ENCODE data around the gene SLC28A1. TPM values are rescaled to one million over a fixed set of nuclear protein-coding genes. Genes with fewer than 3 reads are reported as not detected.

SLC28A1 gene
- total RNA-seq, 1 experiment from 2014 or later, result not detected

GRCh38 chr15:84980196-84981053 lies 96.0 kb downstream of the SLC28A1 start:
- RAD21 ChIA-PET (ENCODE audit: low non-redundant PET in 1 of 2, low total read pairs in 2 of 2, uncharacterized antibody in 2 of 2, unreplicated experiment in 2 of 2), result no interaction called here
- Histone ChIP-seq H3K4me2 (ENCODE audit: low read length) (peak overlapping the region; percentile 92), H3K9me2 (ENCODE audit: insufficient read depth) (no peaks in the 10 kb centered on the region), H3K27me3 (ENCODE audit: insufficient read depth, low read length) (no peaks in the 10 kb centered on the region), H3K4me3 (replicated peaks in 1 of 2; ENCODE audit: low read depth in 1 of 2, low read length in 2 of 2) (peak overlapping the region; percentile 69 to 75), H3K9ac (ENCODE audit: low read length) (peak overlapping the region; percentile 81), H3K4me1 (ENCODE audit: control insufficient read depth in 1 of 2, insufficient read depth in 2 of 2, low read length in 2 of 2) (peaks cover 10 to 31% of the 10 kb centered on the region in 2 experiments; a peak in 3 of 4 replicates), H3K36me3 (ENCODE audit: control insufficient read depth in 1 of 2, insufficient read depth in 2 of 2, low read length in 2 of 2) (no peaks in the 10 kb centered on the region), H3K27ac (ENCODE audit: low read depth, low read length) (peak overlapping the region; percentile 91), H3K79me2 (ENCODE audit: insufficient read depth, low read length) (peaks cover 32% of the 10 kb centered on the region), H4K20me1 (ENCODE audit: insufficient read depth) (peaks cover 7% of the 10 kb centered on the region; the same call in 1 of the 2 replicates), H2AFZ (ENCODE audit: low read depth, low read length, poor library complexity, severe bottlenecking) (peak overlapping the region; percentile 91), H3K9me3 (ENCODE audit: control insufficient read depth in 1 of 2, insufficient read depth in 1 of 2, low read depth in 1 of 2, low read length in 2 of 2) (no peaks in the 10 kb centered on the region)
- peak; percentile 72 for ATAC-seq
- no TSS peak for BruUV-seq (replicated peaks)
- peak; percentile 67 for DNase-seq (ENCODE audit: low read depth, low spot score)
- intact Hi-C loops (cut with micrococcal nuclease), result loop anchor here (2.0 kb wide), 1 partner anchor 50 kb away; no protein-coding TSS in a partner anchor
- CTCF ChIA-PET, result interaction anchor here (0.8 to 2.7 kb wide), 7 partner anchors 12 to 393 kb away, joined by 3 to 5 read pairs (median 4); no protein-coding TSS in a partner anchor
- POLR2A ChIA-PET, result interaction anchor here (0.6 to 1.6 kb wide), 4 partner anchors 12 to 314 kb away, joined by 3 to 6 read pairs (median 4); no protein-coding TSS in a partner anchor
- no peak for TF ChIP-seq SRF (IDR thresholded peaks at IDR 0.05; ENCODE audit: low read depth)
- no peak for TF ChIP-seq ZNF274 (IDR thresholded peaks at IDR 0.05; ENCODE audit: low read depth, low read length)
- TF ChIP-seq ZBTB33 (IDR thresholded peaks at IDR 0.05; ENCODE audit: extremely low read depth, insufficient replicate concordance, low read length), result no peak
- peak; percentile 79 for TF ChIP-seq POLR2AphosphoS5 (IDR thresholded peaks at IDR 0.05; ENCODE audit: low read depth, low read length)
- no peak for TF ChIP-seq FOSL1 (IDR thresholded peaks at IDR 0.05; ENCODE audit: low read depth)
- TF ChIP-seq TCF7L2 (IDR thresholded peaks at IDR 0.05; ENCODE audit: borderline replicate concordance, extremely low read depth, insufficient read depth, insufficient read length), result peak; percentile 56
- TF ChIP-seq CEBPB (IDR thresholded peaks at IDR 0.05; ENCODE audit: low read depth), result no peak
- TF ChIP-seq RAD21 (IDR thresholded peaks at IDR 0.05; ENCODE audit: low read depth), result 0 out of 2 replicates have a peak, but pooled peaks have one; percentile 0
- TF ChIP-seq REST (IDR thresholded peaks at IDR 0.05; ENCODE audit: low read depth), result no peak
- no peak for TF ChIP-seq ATF3 (IDR thresholded peaks at IDR 0.05)
- TF ChIP-seq EZH2 (IDR thresholded peaks at IDR 0.05), result no peak
- TF ChIP-seq SIN3A (IDR thresholded peaks at IDR 0.05; ENCODE audit: low read depth), result peak; percentile 83; the same call in 1 of the 2 replicates
- TF ChIP-seq YY1 (IDR thresholded peaks at IDR 0.05; ENCODE audit: extremely low read depth, insufficient replicate concordance, low read depth, low read length), result no peak
- no peak for TF ChIP-seq ELF1 (IDR thresholded peaks at IDR 0.05; ENCODE audit: borderline replicate concordance, low read depth)
- peak; percentile 89 for TF ChIP-seq CBX3 (IDR thresholded peaks at IDR 0.05; ENCODE audit: low read depth)
- peak; percentile 97 for TF ChIP-seq SP1 (IDR thresholded peaks at IDR 0.05; ENCODE audit: low read depth)
- TF ChIP-seq POLR2A (IDR thresholded peaks at IDR 0.05; ENCODE audit: borderline replicate concordance, extremely low read depth, insufficient read depth, insufficient read length), result peak; percentile 67
- TF ChIP-seq EGR1 (IDR thresholded peaks at IDR 0.05; ENCODE audit: low read depth), result no peak
- TF ChIP-seq MAX (IDR thresholded peaks at IDR 0.05), result peak; percentile 85
- peak; percentile 76 for TF ChIP-seq JUND (IDR thresholded peaks at IDR 0.05)
- no peak for TF ChIP-seq EZH2phosphoT487 (IDR thresholded peaks at IDR 0.05; ENCODE audit: borderline replicate concordance)
- no peak for TF ChIP-seq ZFX (IDR thresholded peaks at IDR 0.05)
